GM12878 (cell line): Measurements from ENCODE around the gene WNT11. TPM values are rescaled to one million over a fixed set of nuclear protein-coding genes. Genes with fewer than 3 reads are reported as not detected.

Experiments used
- BMI1 ChIP-seq: fragments of 450-650 bp; IDR thresholded peaks from 2 replicates; pipeline ENCODE4 v1.6.1; 2016; ENCODE audit warnings: mild to moderate bottlenecking, moderate library complexity, borderline replicate concordance
- CEBPZ ChIP-seq: fragments of 150-350 bp; IDR thresholded peaks from 2 replicates; pipeline ENCODE4 v1.6.1; 2016; ENCODE audit warnings: low read depth, low read length
- CHD2 ChIP-seq: IDR thresholded peaks from 2 replicates; pipeline ENCODE4 v1.6.1; 2011; ENCODE audit warnings: low read depth, low read length, improper control_type of control experiment, borderline replicate concordance
- CTCF ChIP-seq, 3 experiments: IDR thresholded peaks in 2 of 3; conservative IDR thresholded peaks in 1 of 3; 2 replicates each; pipeline ENCODE4 v1.5.1; 2011; ENCODE audit warnings: low read depth in 3 of 3, low read length in 3 of 3, mild to moderate bottlenecking in 3 of 3, control low read depth in 2 of 3, moderate library complexity in 2 of 3, inconsistent platforms in 1 of 3, mixed read lengths in 1 of 3; ENCODE audit not compliant: control insufficient read depth in 2 of 3, insufficient read depth in 1 of 3; ENCODE audit errors: extremely low read depth in 1 of 3
- HDGF ChIP-seq: fragments of 450-650 bp; IDR thresholded peaks from 2 replicates; pipeline ENCODE4 v1.6.1; 2016; ENCODE audit warnings: antibody characterized with exemption
- KDM1A ChIP-seq: fragments of 200-600 bp; sonication (generic); IDR thresholded peaks from 2 replicates; pipeline ENCODE4 v1.6.1; 2016; ENCODE audit warnings: borderline replicate concordance
- MEF2A ChIP-seq: IDR thresholded peaks from 2 replicates; pipeline ENCODE4 v1.6.1; 2011; ENCODE audit warnings: low read depth, mild to moderate bottlenecking, low read length, moderate library complexity; ENCODE audit not compliant: insufficient read depth
- MXI1 ChIP-seq: fragments of 150-350 bp; IDR thresholded peaks from 2 replicates; pipeline ENCODE4 v1.6.1; 2011; ENCODE audit warnings: low read depth, mild to moderate bottlenecking, inconsistent platforms, low read length, improper control_type of control experiment
- NFIC ChIP-seq: IDR thresholded peaks from 2 replicates; pipeline ENCODE4 v1.6.1; 2012; ENCODE audit warnings: low read depth, mild to moderate bottlenecking, inconsistent platforms, low read length, moderate library complexity
- NR2C2 ChIP-seq: IDR thresholded peaks from 2 replicates; pipeline ENCODE4 v1.6.1; 2011; ENCODE audit warnings: borderline replicate concordance, low read depth; ENCODE audit not compliant: control insufficient read depth, insufficient read length
- PML ChIP-seq: IDR thresholded peaks from 2 replicates; pipeline ENCODE4 v1.6.1; 2012; ENCODE audit warnings: low read length, inconsistent platforms
- POLR2AphosphoS5 ChIP-seq: IDR thresholded peaks from 2 replicates; pipeline ENCODE4 v1.6.1; 2011; ENCODE audit warnings: mild to moderate bottlenecking, low read length, inconsistent platforms
- RFX5 ChIP-seq: IDR thresholded peaks from 2 replicates; pipeline ENCODE4 v1.6.1; 2011; ENCODE audit warnings: low read depth, low read length, improper control_type of control experiment
- SIN3A ChIP-seq: IDR thresholded peaks from 2 replicates; pipeline ENCODE4 v1.6.1; 2012; ENCODE audit warnings: low read depth, low read length, improper control_type of control experiment
- SMAD1 ChIP-seq: fragments of 450-650 bp; IDR thresholded peaks from 2 replicates; pipeline ENCODE4 v1.6.1; 2018; ENCODE audit warnings: mild to moderate bottlenecking, low read depth; ENCODE audit not compliant: partially characterized antibody
- SMARCA5 ChIP-seq: fragments of 450-650 bp; IDR thresholded peaks from 2 replicates; pipeline ENCODE4 v1.6.1; 2017; ENCODE audit warnings: mild to moderate bottlenecking
- SREBF1 ChIP-seq: IDR thresholded peaks from 2 replicates; pipeline ENCODE4 v1.6.1; 2012; ENCODE audit warnings: mild to moderate bottlenecking, low read length
- STAT3 ChIP-seq: IDR thresholded peaks from 2 replicates; pipeline ENCODE4 v1.6.1; 2011; ENCODE audit warnings: low read depth, low read length, improper control_type of control experiment
- TBL1XR1 ChIP-seq: IDR thresholded peaks from 2 replicates; pipeline ENCODE4 v1.6.1; 2012; ENCODE audit warnings: low read depth, low read length, improper control_type of control experiment
- USF1 ChIP-seq: IDR thresholded peaks from 2 replicates; pipeline ENCODE4 v1.6.1; 2011; ENCODE audit warnings: borderline replicate concordance, low read depth, mild to moderate bottlenecking, moderate library complexity, mixed read lengths, low read length; ENCODE audit not compliant: insufficient read depth; ENCODE audit errors: extremely low read length
- YBX1 ChIP-seq: fragments of 450-650 bp; IDR thresholded peaks from 2 replicates; pipeline ENCODE4 v1.6.1; 2016; ENCODE audit warnings: antibody characterized with exemption
- ZNF384 ChIP-seq: IDR thresholded peaks from 2 replicates; pipeline ENCODE4 v1.6.1; 2012; ENCODE audit warnings: low read depth, mild to moderate bottlenecking, low read length, improper control_type of control experiment, borderline replicate concordance
- ZZZ3 ChIP-seq: IDR thresholded peaks from 2 replicates; pipeline ENCODE4 v1.6.1; 2011; ENCODE audit warnings: low read depth; ENCODE audit not compliant: control insufficient read depth, insufficient read length
- polyA plus RNA-seq, 11 experiments: library from polyadenylated mRNA; depleted of rRNA in 4 of 11; unstranded in 6 of 11; stranded (reverse) in 5 of 11; fragments of >200 nt; fragmentation: Nextera tagmentation in 4 of 11; fragmentation: Illumina TruSeq in 1 of 11; extraction: Ambion mirVana in 4 of 11; extraction: Trizol in 1 of 11; gene quantifications; 1 replicate in 1 of 11; 2 replicates in 10 of 11; pipeline versions ENCODE4 v1.2.1 to v1.2.3, GENCODE V29; 2011 to 2016; ENCODE audit warnings: inconsistent platforms in 2 of 11, missing spikeins in 2 of 11, low read depth in 1 of 11
- total RNA-seq, 4 experiments: library from RNA; depleted of rRNA in 3 of 4; stranded (reverse); fragments of >200 nt in 3 of 4; fragmentation: Illumina TruSeq in 1 of 4; extraction: Trizol in 1 of 4; gene quantifications; 2 replicates each; pipeline versions ENCODE4 v1.2.1 to v1.2.3, GENCODE V29; 2013 to 2021

WNT11 gene
- total and polyA plus RNA-seq, 10 of the 15 experiments (the other 5 are each of a cell fraction or from before 2014, with no cell fraction given): 0.05 to 0.19 TPM; not detected in 8

GRCh38 chr11:76152086-76152681, 54.1 kb downstream of the WNT11 start (continued):
- TF ChIP-seq SMARCA5: peak; percentile 94; the same call in 1 of the 2 replicates
- no peak for TF ChIP-seq NFIC
- TF ChIP-seq USF1: no peak
- TF ChIP-seq CTCF (IDR thresholded peaks at IDR 0.05 in 2 of 3, conservative IDR thresholded peaks at IDR 0.05 in 1 of 3; ENCODE audit: control insufficient read depth in 2 of 3, extremely low read depth in 1 of 3, insufficient read depth in 1 of 3, low read depth in 3 of 3, low read length in 3 of 3): peak; percentile 97 to 99 (median 98); a peak in 5 of 6 replicates
- no peak for TF ChIP-seq PML
- TF ChIP-seq ZZZ3: no peak
- no peak for TF ChIP-seq SREBF1
- no peak for TF ChIP-seq KDM1A
- TF ChIP-seq CEBPZ: no peak
- TF ChIP-seq POLR2AphosphoS5: no peak
- no peak for TF ChIP-seq YBX1
- no peak for TF ChIP-seq SMAD1
- TF ChIP-seq BMI1: no peak
- no peak for TF ChIP-seq RFX5
- no peak for TF ChIP-seq TBL1XR1
- TF ChIP-seq CHD2: no peak
- TF ChIP-seq SIN3A: no peak
- TF ChIP-seq MXI1: no peak; the same call in 1 of the 2 replicates
- no peak for TF ChIP-seq NR2C2
- TF ChIP-seq STAT3: no peak
- TF ChIP-seq MEF2A: peak; percentile 8; the same call in 1 of the 2 replicates
- no peak for TF ChIP-seq HDGF
- no peak for TF ChIP-seq ZNF384
